ENCODE data around the gene JAK1. TPM values are rescaled to one million over a fixed set of nuclear protein-coding genes. Genes with fewer than 3 reads are reported as not detected.

JAK1 gene
- total RNA-seq, 6 experiments from 2014 or later = 48.0 to 71.6 (median 66.5) TPM

GRCh38 chr1:64909031-64909430, 57.3 kb downstream of the JAK1 start:
- H3K36me3 ChIP-seq = no peaks in the 10 kb centered on the region
- no peaks in the 10 kb centered on the region for H3K9me3 ChIP-seq
- H3K27me3 ChIP-seq = no peaks in the 10 kb centered on the region
- TF ChIP-seq CTCF (IDR thresholded peaks at IDR 0.05) (no peak), POLR2A (IDR thresholded peaks at IDR 0.05) (no peak)
- peaks cover 0 to 41% (median 13%) of the 10 kb centered on the region in 4 donors for H3K4me1 ChIP-seq
- no peak overlapping the region for H3K4me3 ChIP-seq
- ATAC-seq (no peak), DNase-seq (no peak)
- 73% methylated on average over 7 of the region's 7 CpGs for WGBS (ENCODE audit: insufficient coverage, low coverage, low lambda C conversion rate, missing lambda C conversion rate)
- H3K27ac ChIP-seq = no peak overlapping the region
- intact Hi-C loops (cut with DNase I) = no loop called here

- TF ChIP-seq POLR2A (IDR thresholded peaks at IDR 0.05) (no peak), CTCF (IDR thresholded peaks at IDR 0.05) (no peak)
- intact Hi-C loops (cut with DNase I) = no loop called here
- ATAC-seq (no peak), DNase-seq (no peak)
- Histone ChIP-seq H3K4me1 (peaks cover 0 to 38% (median 13%) of the 10 kb centered on the region in 4 donors), H3K36me3 (no peaks in the 10 kb centered on the region), H3K27me3 (no peaks in the 10 kb centered on the region), H3K4me3 (no peak overlapping the region), H3K27ac (no peak overlapping the region), H3K9me3 (no peaks in the 10 kb centered on the region)
- WGBS (ENCODE audit: insufficient coverage, low coverage, low lambda C conversion rate, missing lambda C conversion rate) = 100% methylated on average over 1 of the region's 1 CpG
These were observed 57.8 kb downstream of the JAK1 start for GRCh38 chr1:64908575-64908974.

- DNase-seq (no peak), ATAC-seq (peak in 2 of 4 donors; percentile 49 to 74)
- intact Hi-C loops (cut with DNase I) = no loop called here
- no peak overlapping the region for H3K4me3 ChIP-seq
- no peak overlapping the region for H3K27ac ChIP-seq
- 84% methylated on average over 3 of the region's 3 CpGs for WGBS (ENCODE audit: insufficient coverage, low coverage, low lambda C conversion rate, missing lambda C conversion rate)
- H3K9me3 ChIP-seq = no peaks in the 10 kb centered on the region
- H3K36me3 ChIP-seq = no peaks in the 10 kb centered on the region
- TF ChIP-seq CTCF (IDR thresholded peaks at IDR 0.05) = no peak
- TF ChIP-seq POLR2A (IDR thresholded peaks at IDR 0.05) = no peak
- no peaks in the 10 kb centered on the region for H3K27me3 ChIP-seq
- H3K4me1 ChIP-seq = peaks cover 0 to 21% (median 9%) of the 10 kb centered on the region in 4 donors
These were observed 59.9 kb downstream of the JAK1 start for GRCh38 chr1:64906447-64906846.

- no peak overlapping the region for H3K4me3 ChIP-seq
- no peak for ATAC-seq
- no peak overlapping the region for H3K27ac ChIP-seq
- intact Hi-C loops (cut with DNase I) = no loop called here
- peaks cover 0 to 18% (median 8%) of the 10 kb centered on the region in 4 donors for H3K4me1 ChIP-seq
- H3K9me3 ChIP-seq = no peaks in the 10 kb centered on the region
- TF ChIP-seq CTCF (IDR thresholded peaks at IDR 0.05) (no peak), POLR2A (IDR thresholded peaks at IDR 0.05) (no peak)
- no peaks in the 10 kb centered on the region for H3K27me3 ChIP-seq
- WGBS (ENCODE audit: insufficient coverage, low coverage, low lambda C conversion rate, missing lambda C conversion rate) = 7% methylated on average over 1 of the region's 1 CpG
- no peak for DNase-seq
- no peaks in the 10 kb centered on the region for H3K36me3 ChIP-seq
These were observed 62.8 kb downstream of the JAK1 start for GRCh38 chr1:64903593-64903992.

- peaks cover 0 to 20% (median 9%) of the 10 kb centered on the region in 4 donors for H3K4me1 ChIP-seq
- 90% methylated on average over 2 of the region's 2 CpGs for WGBS (ENCODE audit: insufficient coverage, low coverage, low lambda C conversion rate, missing lambda C conversion rate)
- TF ChIP-seq POLR2A (IDR thresholded peaks at IDR 0.05) (no peak), CTCF (IDR thresholded peaks at IDR 0.05) (no peak)
These were observed 64.7 kb downstream of the JAK1 start for GRCh38 chr1:64901663-64902062.

More at GRCh38 chr1:64901663-64902062, 64.7 kb downstream of the JAK1 start:
- Histone ChIP-seq H3K4me3 (no peak overlapping the region), H3K27ac (no peak overlapping the region), H3K27me3 (no peaks in the 10 kb centered on the region), H3K36me3 (no peaks in the 10 kb centered on the region), H3K9me3 (no peaks in the 10 kb centered on the region)
- intact Hi-C loops (cut with DNase I) = no loop called here
- no peak for DNase-seq
- ATAC-seq = no peak
